Endothelial cell of umbilical vein (primary cell): ENCODE data around the gene CLPSL2.

ENCODE experiments used
- JUN ChIP-seq: IDR thresholded peaks from 2 replicates; pipeline ENCODE4 v1.6.1; 2011; ENCODE audit warnings: borderline replicate concordance, low read depth; ENCODE audit not compliant: insufficient read length, insufficient read depth
- MYC ChIP-seq: IDR thresholded peaks from one replicate; pipeline ENCODE4 v1.6.1; 2011; ENCODE audit warnings: mild to moderate bottlenecking, low read depth, low read length
- POLR2A ChIP-seq: IDR thresholded peaks from 2 replicates; pipeline ENCODE4 v1.6.1; 2012; ENCODE audit warnings: low read depth, mild to moderate bottlenecking, control low read depth, low read length
- TF ChIP-seq, protein P1 (sequence below), 2 donors: IDR thresholded peaks; 1 replicate in 1 of 2; 2 replicates in 1 of 2; pipeline ENCODE4 v1.5.1; 2011; ENCODE audit warnings: low read length in 2 of 2, mild to moderate bottlenecking in 2 of 2, moderate library complexity in 2 of 2, control low read depth in 1 of 2, inconsistent platforms in 1 of 2, low read depth in 1 of 2; ENCODE audit not compliant: insufficient read depth in 1 of 2; ENCODE audit errors: extremely low read depth in 1 of 2

DNA sequence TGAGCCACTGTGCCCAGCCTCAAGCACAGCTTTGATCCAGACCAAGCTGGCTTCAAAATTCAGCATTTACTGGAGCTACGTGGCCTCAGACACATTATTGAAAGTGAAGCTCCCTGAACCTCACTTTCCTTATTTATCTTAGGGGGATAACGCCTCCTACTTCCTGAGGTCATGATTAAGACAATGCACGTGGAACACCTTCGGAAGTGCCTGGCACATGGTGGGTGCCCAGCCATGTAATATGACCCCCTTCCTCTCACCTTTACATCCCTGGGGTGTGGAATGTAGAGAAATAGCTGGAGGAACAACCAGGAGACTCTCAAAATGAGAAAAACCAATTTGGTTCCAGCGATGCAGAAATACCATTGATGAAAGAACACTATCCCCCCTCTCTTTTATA, 22.3 kb downstream of the CLPSL2 start:
- TF ChIP-seq, protein P1, sequence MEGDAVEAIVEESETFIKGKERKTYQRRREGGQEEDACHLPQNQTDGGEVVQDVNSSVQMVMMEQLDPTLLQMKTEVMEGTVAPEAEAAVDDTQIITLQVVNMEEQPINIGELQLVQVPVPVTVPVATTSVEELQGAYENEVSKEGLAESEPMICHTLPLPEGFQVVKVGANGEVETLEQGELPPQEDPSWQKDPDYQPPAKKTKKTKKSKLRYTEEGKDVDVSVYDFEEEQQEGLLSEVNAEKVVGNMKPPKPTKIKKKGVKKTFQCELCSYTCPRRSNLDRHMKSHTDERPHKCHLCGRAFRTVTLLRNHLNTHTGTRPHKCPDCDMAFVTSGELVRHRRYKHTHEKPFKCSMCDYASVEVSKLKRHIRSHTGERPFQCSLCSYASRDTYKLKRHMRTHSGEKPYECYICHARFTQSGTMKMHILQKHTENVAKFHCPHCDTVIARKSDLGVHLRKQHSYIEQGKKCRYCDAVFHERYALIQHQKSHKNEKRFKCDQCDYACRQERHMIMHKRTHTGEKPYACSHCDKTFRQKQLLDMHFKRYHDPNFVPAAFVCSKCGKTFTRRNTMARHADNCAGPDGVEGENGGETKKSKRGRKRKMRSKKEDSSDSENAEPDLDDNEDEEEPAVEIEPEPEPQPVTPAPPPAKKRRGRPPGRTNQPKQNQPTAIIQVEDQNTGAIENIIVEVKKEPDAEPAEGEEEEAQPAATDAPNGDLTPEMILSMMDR (IDR thresholded peaks at IDR 0.05; ENCODE audit: extremely low read depth in 1 of 2, insufficient read depth in 1 of 2, low read depth in 1 of 2, low read length in 2 of 2), result no peak
- no peak for TF ChIP-seq POLR2A
- TF ChIP-seq JUN, result no peak
- no peak for TF ChIP-seq MYC
